Breast epithelium (tissue), 3 donors: ENCODE data around the gene E2F3.

Experiments used
- CTCF ChIP-seq, 3 donors: fragments of 450-650 bp; IDR thresholded peaks; one replicate each; pipeline ENCODE4 v1.5.1; 2016 to 2017; ENCODE audit warnings: antibody characterized with exemption in 3 of 3, mild to moderate bottlenecking in 3 of 3, moderate library complexity in 3 of 3
- POLR2A ChIP-seq: fragments of 450-650 bp; IDR thresholded peaks from one replicate; pipeline ENCODE4 v1.6.1; 2016; ENCODE audit warnings: antibody characterized with exemption, mild to moderate bottlenecking, moderate library complexity

- no peak for TF ChIP-seq CTCF (IDR thresholded peaks at IDR 0.05)
- TF ChIP-seq POLR2A: no peak
These were observed 82.3 kb downstream of the E2F3 start for GRCh38 chr6:20483887-20484497.
